Peyer's patch (tissue), 4 donors: Measurements from ENCODE around the gene SLC26A9. TPM values are rescaled to one million over a fixed set of nuclear protein-coding genes. Genes with fewer than 3 reads are reported as not detected.

ENCODE experiments used
- DNase-seq, 3 donors: peaks; one replicate each; pipeline ENCODE4 v3.0.0-alpha.2; 2017 to 2019
- H3K27ac ChIP-seq, 4 donors: fragments of 200-600 bp; sonication (generic); one replicate each; pipeline ENCODE4 v1.5.1; 2016 to 2019
- H3K27me3 ChIP-seq, 2 donors: fragments of 200-600 bp; sonication (generic); one replicate each; pipeline ENCODE4 v1.5.1; 2019
- H3K36me3 ChIP-seq, 3 donors: fragments of 200-600 bp; sonication (generic); one replicate each; pipeline ENCODE4 v1.5.1; 2016 to 2019
- H3K4me1 ChIP-seq, 4 donors: fragments of 200-600 bp; sonication (generic); one replicate each; pipeline ENCODE4 v1.5.1; 2016 to 2019
- H3K4me3 ChIP-seq, 4 donors: fragments of 200-600 bp; sonication (generic); 1 replicate in 3 of 4; 2 replicates in 1 of 4; pipeline ENCODE4 v1.5.1; 2016 to 2019; ENCODE audit warnings: mild to moderate bottlenecking in 1 of 4
- H3K9me3 ChIP-seq, 4 donors: fragments of 200-600 bp; sonication (generic); one replicate each; pipeline ENCODE4 v1.5.1; 2016 to 2019; ENCODE audit warnings: mild to moderate bottlenecking in 1 of 4
- CTCF ChIP-seq, 6 experiments: fragments of 450-650 bp in 4 of 6; fragments of 200-600 bp in 2 of 6; sonication (generic) in 1 of 6; IDR thresholded peaks; one replicate each; pipeline ENCODE4 v1.5.1; 2017 to 2019; ENCODE audit warnings: antibody characterized with exemption in 6 of 6, mild to moderate bottlenecking in 3 of 6, moderate library complexity in 1 of 6
- POLR2A ChIP-seq, 2 donors: fragments of 450-650 bp; IDR thresholded peaks; one replicate each; pipeline ENCODE4 v1.5.1; 2017; ENCODE audit warnings: antibody characterized with exemption in 2 of 2, mild to moderate bottlenecking in 2 of 2, moderate library complexity in 2 of 2
- total RNA-seq, 4 donors: library from RNA; depleted of rRNA; stranded (reverse); fragments of >200 nt; gene quantifications; one replicate each; pipeline ENCODE4 v1.1.0, GENCODE V29; 2016

The SLC26A9 gene
- total RNA-seq, 4 donors from 2014 or later: not detected

- H3K4me1 ChIP-seq: no peaks in the 10 kb centered on the region
- no peaks in the 10 kb centered on the region for H3K36me3 ChIP-seq
- no peaks in the 10 kb centered on the region for H3K9me3 ChIP-seq
- no peak overlapping the region for H3K4me3 ChIP-seq
- H3K27me3 ChIP-seq: no peaks in the 10 kb centered on the region
- no peak overlapping the region for H3K27ac ChIP-seq
- TF ChIP-seq CTCF (IDR thresholded peaks at IDR 0.05): no peak
- TF ChIP-seq POLR2A (IDR thresholded peaks at IDR 0.05): no peak
- DNase-seq: no peak
Observed at GRCh38 chr1:205951746-205952145, 8.5 kb upstream of the SLC26A9 start.

GRCh38 chr1:205950826-205951549, 7.7 kb upstream of the SLC26A9 start:
- Histone ChIP-seq H3K27me3 (no peaks in the 10 kb centered on the region), H3K9me3 (no peaks in the 10 kb centered on the region), H3K27ac (no peak overlapping the region), H3K4me3 (no peak overlapping the region), H3K4me1 (no peaks in the 10 kb centered on the region), H3K36me3 (no peaks in the 10 kb centered on the region)
- no peak for TF ChIP-seq POLR2A (IDR thresholded peaks at IDR 0.05)
- TF ChIP-seq CTCF (IDR thresholded peaks at IDR 0.05): no peak
- no peak for DNase-seq

GRCh38 chr1:205950280-205950679, 7.0 kb upstream of the SLC26A9 start:
- H3K4me3 ChIP-seq: no peak overlapping the region
- DNase-seq: no peak
- H3K27ac ChIP-seq: no peak overlapping the region
- no peaks in the 10 kb centered on the region for H3K9me3 ChIP-seq
- H3K27me3 ChIP-seq: no peaks in the 10 kb centered on the region
- H3K4me1 ChIP-seq: no peaks in the 10 kb centered on the region
- TF ChIP-seq CTCF (IDR thresholded peaks at IDR 0.05) (no peak), POLR2A (IDR thresholded peaks at IDR 0.05) (no peak)
- H3K36me3 ChIP-seq: no peaks in the 10 kb centered on the region

GRCh38 chr1:205949753-205950152, 6.5 kb upstream of the SLC26A9 start:
- Histone ChIP-seq H3K4me3 (no peak overlapping the region), H3K27ac (no peak overlapping the region), H3K36me3 (no peaks in the 10 kb centered on the region), H3K4me1 (no peaks in the 10 kb centered on the region), H3K27me3 (no peaks in the 10 kb centered on the region), H3K9me3 (no peaks in the 10 kb centered on the region)
- no peak for DNase-seq
- TF ChIP-seq CTCF (IDR thresholded peaks at IDR 0.05): no peak
- no peak for TF ChIP-seq POLR2A (IDR thresholded peaks at IDR 0.05)

- DNase-seq: no peak
- Histone ChIP-seq H3K27ac (no peak overlapping the region), H3K27me3 (no peaks in the 10 kb centered on the region), H3K4me3 (no peak overlapping the region), H3K4me1 (no peaks in the 10 kb centered on the region), H3K36me3 (no peaks in the 10 kb centered on the region), H3K9me3 (no peaks in the 10 kb centered on the region)
- TF ChIP-seq POLR2A (IDR thresholded peaks at IDR 0.05) (no peak), CTCF (IDR thresholded peaks at IDR 0.05) (no peak)
Observed at GRCh38 chr1:205948886-205949285, 5.6 kb upstream of the SLC26A9 start.
